ENCODE results near the gene PPFIBP1.
A peak's percentile ranks its signal among the peaks of the same experiment; 100 is the strongest.

PPFIBP1 gene

DNA sequence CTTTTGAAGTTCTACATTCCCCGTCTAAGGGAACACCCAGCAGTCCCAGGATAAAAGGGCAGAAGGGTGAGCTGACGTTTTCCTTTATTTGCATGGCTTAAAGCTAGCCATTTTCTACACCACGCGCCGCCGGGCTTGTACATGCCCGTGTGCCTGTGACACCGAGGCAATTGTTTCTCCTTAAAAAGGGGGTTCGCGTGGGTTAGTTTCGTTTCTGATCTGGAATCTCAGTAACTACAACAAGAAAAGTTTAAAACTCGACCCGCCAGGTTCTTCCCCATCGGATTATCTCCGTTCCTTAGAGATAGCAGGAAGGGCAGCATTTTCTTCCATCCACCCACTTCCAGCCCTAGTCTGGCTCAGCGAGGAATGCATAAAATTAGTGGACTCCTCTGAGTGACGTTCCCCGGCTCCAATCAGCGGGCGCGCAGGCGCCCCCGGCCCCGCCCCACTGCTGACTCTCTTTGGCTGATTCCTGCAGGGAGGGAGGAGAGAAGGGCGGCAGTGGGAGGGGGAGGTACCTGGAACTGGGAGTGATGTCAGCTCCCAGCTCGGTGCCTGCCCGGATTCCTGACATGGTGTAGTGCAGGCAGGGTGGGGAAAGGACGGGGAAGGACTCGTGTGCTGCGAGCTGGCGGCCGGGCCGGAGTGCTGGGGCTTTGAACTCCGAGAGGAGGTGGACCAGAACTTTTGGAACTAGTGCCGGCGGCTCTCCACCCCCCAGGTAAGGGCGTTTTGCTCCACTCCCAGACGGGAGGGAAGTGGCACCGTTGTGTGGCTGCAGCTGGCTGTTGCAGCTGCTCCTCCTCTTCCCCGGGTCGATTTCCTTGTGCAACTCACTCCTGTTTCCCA lies at the start of gene PPFIBP1:
Gene PPFIBP1, plus strand, starts transcription at position 565 of the 852 bp plus-strand sequence. CDS start 109,191 bp downstream, outside the sequence.
- FAIRE-seq: peak; percentile 99
- peak; percentile 100 for DNase-seq (ENCODE audit: insufficient read length, low spot score)

DNA sequence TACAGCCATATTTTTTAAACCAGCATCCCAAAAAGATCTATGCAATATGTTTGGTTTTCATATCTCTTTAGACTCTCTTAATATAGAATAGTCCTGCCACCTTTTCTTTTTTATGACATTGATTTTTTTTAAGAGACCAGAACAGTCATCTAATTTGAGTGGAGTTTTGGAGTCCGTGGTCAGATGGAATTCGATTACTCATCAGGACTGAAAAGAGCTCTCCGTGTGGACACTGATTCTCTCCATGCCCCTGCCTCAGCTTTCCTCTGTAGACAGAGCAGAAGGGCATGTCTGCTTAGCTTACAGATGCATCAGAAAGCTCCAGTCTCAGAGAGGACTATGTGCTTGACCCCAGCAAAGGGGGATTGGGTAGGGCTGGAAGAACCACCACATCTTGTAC lies 49.7 kb upstream of the PPFIBP1 start:
- DNase-seq (ENCODE audit: insufficient read length, low spot score) (peak; percentile 47), FAIRE-seq (no peak)

DNA sequence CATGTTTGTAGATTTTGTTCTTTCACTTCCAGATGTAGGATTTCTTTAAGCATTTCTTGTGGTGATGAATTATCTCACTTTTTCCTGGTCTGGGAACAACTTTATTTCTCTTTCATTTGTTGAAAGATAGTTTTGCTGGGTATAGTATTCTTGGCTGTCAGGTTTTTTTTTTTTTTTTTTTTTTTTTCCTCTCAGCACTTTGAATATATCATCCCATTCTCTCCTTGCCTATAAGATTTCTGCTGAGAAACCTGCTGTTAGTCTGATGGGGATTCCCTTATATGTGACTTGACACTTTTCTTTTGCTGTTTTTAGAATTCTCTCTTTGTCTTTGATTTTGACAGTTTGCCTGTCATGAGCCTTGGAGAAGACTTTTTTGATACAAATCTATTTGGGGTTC lies 47.0 kb upstream of the PPFIBP1 start:
- FAIRE-seq (no peak), DNase-seq (ENCODE audit: insufficient read length, low spot score) (no peak)

DNA sequence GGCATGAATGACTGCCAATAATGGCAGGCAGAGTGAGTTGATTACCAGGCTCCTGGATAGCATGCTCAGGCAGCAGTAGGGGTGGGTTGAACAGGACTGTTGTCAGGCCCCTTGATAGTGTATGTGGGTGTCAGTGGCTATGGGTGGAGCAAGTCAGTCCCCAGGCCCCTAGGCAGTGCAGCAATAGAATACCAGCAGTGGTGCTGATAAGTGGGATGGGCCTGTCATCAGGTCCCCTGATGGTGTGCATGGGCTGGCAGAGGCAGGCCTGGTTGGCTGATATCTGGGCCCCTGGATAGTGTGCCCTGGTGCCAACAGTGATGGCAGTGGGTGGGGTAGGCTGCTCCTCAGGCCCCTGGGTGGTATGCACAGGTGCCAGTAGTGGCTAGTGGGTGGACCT lies 45.1 kb upstream of the PPFIBP1 start:
- FAIRE-seq (no peak), DNase-seq (ENCODE audit: insufficient read length, low spot score) (no peak)

DNA sequence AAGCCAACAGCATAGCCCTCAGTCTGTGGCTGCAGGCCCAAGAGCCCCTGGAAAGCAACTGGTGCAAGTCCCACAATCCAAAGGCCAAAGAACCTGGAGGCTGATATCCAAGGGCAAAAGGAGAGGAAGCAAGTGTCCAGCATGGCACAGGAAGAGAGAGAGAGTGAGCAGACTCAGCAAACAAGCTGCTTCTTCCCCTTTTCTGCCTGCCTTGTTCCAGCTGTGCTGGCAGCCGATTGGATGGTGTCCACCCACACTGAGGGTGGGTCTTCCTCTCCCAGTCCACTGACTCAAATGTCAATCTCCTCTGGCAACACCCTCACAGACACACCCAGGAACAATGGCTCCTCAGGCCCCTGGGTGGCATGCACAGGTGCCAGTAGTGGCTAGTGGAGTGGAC lies 44.0 kb upstream of the PPFIBP1 start:
- FAIRE-seq: no peak
- DNase-seq (ENCODE audit: insufficient read length, low spot score): no peak

- DNase-seq (ENCODE audit: insufficient read length, low spot score) (no peak), FAIRE-seq (no peak)
These were observed 37.0 kb upstream of the PPFIBP1 start for GRCh38 chr12:27486961-27487360.

GRCh38 chr12:27488479-27488878 lies 35.5 kb upstream of the PPFIBP1 start:
- peak; percentile 9 for FAIRE-seq
- DNase-seq (ENCODE audit: insufficient read length, low spot score): no peak

DNA sequence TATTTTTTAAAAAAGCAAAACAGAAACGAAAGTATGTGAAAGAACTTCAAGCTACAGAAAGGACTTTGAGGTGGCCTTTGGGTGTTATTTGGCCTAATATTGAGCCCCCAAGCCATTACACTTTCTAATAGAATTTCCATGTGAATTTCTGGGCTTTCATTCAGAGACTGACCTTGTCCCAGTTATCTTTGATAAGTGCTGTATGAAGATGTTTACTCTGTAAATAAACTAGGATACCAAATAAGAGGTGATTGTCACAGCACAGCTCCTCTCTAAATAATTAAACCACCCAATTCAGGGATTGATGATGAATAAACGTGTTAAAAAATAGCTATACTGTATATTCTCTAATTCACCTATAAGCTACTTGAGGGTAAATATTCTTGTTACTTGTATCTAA lies 32.8 kb upstream of the PPFIBP1 start:
- FAIRE-seq (no peak), DNase-seq (ENCODE audit: insufficient read length, low spot score) (no peak)

- DNase-seq (ENCODE audit: insufficient read length, low spot score): no peak
- peak; percentile 70 for FAIRE-seq
These were observed 30.6 kb upstream of the PPFIBP1 start for GRCh38 chr12:27493260-27493940.

DNA sequence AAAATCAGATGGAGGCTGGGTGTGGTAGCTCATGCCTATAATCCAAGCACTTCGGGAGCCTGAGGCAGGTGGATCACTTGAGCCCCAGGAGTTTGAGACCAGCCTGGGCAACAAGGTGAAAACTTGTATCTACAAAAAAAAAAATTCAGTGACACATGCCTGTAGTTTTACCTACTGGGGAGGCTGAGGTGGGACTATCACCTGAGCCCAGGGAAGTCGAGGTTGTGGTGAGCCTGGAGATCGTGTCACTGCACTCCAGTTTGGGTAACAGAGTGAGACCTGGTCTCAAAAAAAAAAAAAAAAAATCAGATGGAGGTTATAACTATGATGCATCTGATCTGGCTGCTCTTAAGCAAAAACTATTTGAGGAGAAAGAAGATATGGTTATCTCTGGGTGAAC lies 26.6 kb upstream of the PPFIBP1 start:
- FAIRE-seq (no peak), DNase-seq (ENCODE audit: insufficient read length, low spot score) (no peak)

GRCh38 chr12:27498149-27498548 lies 25.9 kb upstream of the PPFIBP1 start:
- DNase-seq (ENCODE audit: insufficient read length, low spot score) (no peak), FAIRE-seq (peak; percentile 40)

- FAIRE-seq (peak; percentile 38), DNase-seq (ENCODE audit: insufficient read length, low spot score) (no peak)
These were observed 25.2 kb upstream of the PPFIBP1 start for GRCh38 chr12:27498761-27499160.

GRCh38 chr12:27499377-27499776 lies 24.6 kb upstream of the PPFIBP1 start:
- FAIRE-seq (no peak), DNase-seq (ENCODE audit: insufficient read length, low spot score) (no peak)

DNA sequence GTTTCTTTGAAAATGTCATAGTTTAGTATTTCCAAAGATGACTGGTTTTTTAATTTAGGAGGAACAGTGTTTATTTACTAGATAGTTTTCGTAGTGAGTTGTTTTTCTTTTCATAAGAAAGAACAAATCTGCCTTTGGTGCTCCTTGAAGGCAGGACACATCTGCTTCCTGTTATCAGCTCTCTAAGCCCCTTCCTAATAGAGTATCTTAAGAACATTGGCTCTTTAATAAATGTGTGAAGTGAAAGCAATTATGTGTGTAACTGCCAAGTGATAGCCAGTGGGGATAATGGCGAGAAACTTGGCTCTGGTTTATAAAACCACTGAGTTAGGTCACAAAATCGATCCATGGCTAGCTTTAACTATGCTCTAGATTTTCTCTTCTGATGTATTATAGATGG lies 23.5 kb upstream of the PPFIBP1 start:
- DNase-seq (ENCODE audit: insufficient read length, low spot score) (no peak), FAIRE-seq (peak; percentile 63)

DNA sequence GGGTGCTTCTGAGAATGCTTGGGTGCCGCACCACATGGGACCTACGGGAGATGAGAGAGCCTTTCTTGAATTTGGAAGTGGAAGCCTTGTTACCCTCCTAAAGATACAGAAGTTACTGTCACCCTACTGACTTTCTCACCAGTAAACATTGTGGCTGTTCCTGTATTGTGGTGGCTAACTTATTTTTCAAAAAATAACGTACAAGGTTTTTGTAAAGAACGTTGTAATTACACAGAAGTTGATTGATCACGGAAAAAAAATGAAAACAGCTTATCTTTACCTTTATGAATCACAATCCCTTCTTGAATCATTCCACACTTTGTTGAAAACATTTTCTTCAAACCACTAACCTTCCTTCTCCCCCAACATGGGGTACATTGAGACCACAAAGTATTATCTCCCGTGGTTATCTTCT lies 22.0 kb upstream of the PPFIBP1 start:
- peak; percentile 9 for FAIRE-seq
- no peak for DNase-seq (ENCODE audit: insufficient read length, low spot score)

- no peak for DNase-seq (ENCODE audit: insufficient read length, low spot score)
- FAIRE-seq: no peak
These were observed 19.5 kb upstream of the PPFIBP1 start for GRCh38 chr12:27504507-27504906.

GRCh38 chr12:27505109-27505508 lies 18.9 kb upstream of the PPFIBP1 start:
- no peak for FAIRE-seq
- DNase-seq (ENCODE audit: insufficient read length, low spot score): no peak

DNA sequence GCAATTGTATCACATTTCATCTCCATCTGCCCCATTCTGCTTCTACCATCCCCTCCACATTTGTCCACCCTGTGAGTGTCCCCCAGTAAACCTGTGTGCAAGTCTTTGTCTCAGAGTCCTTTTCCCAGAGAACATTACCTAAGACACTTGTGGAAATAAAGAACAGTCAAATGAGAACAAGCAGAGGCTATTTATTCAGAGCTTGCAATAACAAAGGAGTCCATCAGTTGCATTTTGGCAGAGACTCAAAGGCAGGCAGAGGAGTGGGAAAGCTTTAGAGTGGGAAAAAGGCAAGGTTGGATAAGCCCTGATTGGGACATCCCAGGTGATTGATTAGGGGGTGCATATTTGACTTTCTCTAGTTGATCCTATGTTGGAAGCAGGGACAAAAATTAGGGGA lies 18.2 kb upstream of the PPFIBP1 start:
- FAIRE-seq (no peak), DNase-seq (ENCODE audit: insufficient read length, low spot score) (no peak)

GRCh38 chr12:27506645-27507189 lies 17.3 kb upstream of the PPFIBP1 start:
- no peak for DNase-seq (ENCODE audit: insufficient read length, low spot score)
- no peak for FAIRE-seq

DNA sequence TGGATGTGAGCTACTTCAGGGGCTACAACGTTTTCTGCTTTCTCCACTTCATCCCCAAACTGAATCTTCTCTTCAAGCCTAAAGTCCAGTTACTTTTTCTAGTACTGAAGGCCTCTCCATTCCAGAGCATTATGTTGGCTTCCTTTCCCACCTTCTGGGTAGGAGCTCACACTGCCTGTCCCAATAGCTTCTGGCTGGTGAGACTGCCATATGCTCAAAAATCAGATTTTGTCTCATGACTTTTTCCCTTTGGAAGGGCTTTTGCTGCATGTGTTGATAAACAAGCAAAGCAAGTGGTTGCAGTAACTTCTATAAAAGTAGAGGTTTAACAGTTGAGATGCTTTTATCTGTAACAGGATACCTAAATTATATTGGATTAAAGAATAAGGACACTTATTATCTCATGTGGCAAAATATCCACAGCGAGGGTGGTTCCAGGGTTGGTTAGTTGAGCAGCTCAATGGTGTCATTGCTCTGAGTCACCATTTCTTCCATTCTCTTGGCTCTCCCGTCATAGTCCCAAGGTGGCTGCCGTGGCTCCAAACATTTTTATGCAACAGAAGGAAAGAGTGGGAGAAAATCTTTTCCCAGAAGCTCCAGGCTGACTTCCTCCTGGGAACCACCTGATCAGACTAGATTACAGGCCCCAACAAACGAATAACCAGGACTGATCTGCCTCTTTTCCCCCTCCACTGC lies 15.1 kb upstream of the PPFIBP1 start:
- no peak for DNase-seq (ENCODE audit: insufficient read length, low spot score)
- no peak for FAIRE-seq

DNA sequence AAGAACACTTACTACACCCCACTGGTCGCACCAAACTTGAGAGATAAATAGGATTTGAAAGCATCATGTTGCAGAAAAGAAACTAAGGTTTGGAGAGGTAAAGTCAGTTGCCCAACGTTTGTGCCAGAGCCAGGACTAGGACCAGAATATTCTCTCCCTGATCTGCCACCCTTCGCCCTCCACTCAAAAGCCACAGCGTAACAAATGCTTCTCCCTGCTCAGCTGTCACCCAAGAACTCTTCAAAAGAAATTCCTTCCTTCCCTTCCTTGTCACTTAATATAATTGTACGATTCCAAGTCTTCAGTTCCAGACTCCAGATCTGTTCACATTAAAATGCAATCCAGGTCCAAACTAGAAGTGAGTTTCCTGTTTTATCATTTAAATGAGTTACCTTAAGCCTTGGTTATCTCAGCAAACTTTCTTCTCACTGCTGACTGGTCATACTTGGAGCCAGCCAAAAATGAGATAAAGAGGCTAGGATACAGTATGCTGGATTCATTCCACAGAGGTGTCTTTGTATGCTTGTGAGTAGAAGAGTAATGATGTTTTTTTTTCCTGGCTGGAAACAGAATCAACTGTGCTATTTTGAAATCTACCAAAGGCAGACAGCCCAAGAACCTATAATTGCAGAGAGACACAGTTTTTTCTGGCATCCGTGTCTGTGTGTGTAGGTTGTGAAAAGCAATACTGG lies 12.8 kb upstream of the PPFIBP1 start:
- DNase-seq (ENCODE audit: insufficient read length, low spot score): no peak
- FAIRE-seq: no peak
